ENCODE measurements around the gene TF.

TF gene

GRCh38 chr3:133845127-133845526 lies 98.9 kb downstream of the TF start:
- no peak for DNase-seq (ENCODE audit: low spot score)
- TF ChIP-seq CTCF (IDR thresholded peaks at IDR 0.05): no peak
- no peak overlapping the region for H3K27ac ChIP-seq
- H3K4me3 ChIP-seq: no peak overlapping the region
